T-helper 22 cell (primary cell): Measurements from ENCODE around the gene MARK1.
"Not testable (repeated sequence)": the region's sequence is repeated elsewhere in the genome, so short reads cannot be mapped to it uniquely, and the experiment has no call there.

Source experiments
- DNase-seq: peaks from one replicate; pipeline ENCODE4 v3.0.0-alpha.2; 2020; ENCODE audit warnings: low read depth

The MARK1 gene

DNA sequence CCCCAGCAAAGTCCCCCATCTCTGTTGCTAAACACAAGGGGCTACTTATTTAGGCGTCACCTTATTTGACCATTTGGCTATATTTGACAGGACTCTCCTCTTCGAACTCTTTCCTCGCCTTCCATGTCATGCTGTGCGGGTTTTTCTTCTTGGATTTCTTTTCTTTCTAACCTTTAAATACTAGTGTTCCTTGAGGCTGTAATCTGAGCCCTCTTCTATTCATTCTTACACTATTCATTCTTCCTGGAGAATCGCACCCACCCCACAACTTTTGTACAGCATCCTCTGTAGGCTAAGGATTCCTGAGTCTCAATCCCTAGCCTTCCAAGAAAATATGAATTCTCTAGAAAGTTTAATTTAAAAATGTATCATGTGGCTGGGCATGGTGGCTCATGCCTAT, 100.5 kb downstream of the MARK1 start:
- DNase-seq, result no peak

DNA sequence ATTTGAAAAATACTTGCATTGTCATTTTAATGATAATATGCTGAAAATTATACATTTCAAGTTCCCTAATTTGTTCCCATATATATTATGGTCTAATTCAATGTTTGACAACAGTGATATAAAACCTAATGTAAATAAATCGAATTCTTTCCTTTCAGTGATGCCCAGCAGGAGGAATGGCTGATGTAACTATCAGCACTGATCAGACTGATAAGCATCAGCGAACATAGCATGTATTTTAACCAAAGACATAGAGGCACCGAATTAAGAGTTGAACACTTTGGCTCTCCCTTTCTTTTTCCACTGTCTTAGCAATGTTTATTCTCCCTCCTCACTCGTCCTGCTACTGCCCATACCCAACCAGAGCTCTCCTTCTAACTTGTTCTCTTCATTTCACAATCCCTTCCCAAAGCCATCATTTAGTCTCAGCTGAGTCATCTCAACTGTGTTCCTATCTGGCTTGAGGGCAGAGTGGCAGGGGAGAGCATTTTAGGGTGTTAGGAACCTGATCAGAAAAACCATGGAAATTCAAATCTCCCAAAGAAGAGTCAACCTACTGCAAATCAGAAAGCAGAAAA, 103.4 kb downstream of the MARK1 start:
- DNase-seq, result no peak

DNA sequence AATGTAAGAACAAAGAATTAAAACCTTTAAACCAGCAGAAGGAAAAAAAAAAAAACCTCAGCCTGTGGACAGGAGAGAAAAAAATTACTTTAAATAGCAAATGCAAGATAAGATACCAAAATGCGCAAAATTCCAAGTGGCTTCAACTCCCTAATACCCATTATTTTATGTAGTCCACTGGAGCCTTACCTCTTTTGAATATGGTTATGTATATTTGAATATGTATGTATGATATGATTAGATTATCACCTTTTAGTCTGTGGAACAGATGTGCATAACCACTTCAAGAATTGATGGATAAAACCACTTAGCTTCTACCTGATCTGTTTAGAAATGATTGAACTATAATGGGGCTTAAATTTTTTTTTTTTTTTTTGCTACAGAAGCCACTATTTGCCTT, 109.8 kb downstream of the MARK1 start:
- no peak for DNase-seq

DNA sequence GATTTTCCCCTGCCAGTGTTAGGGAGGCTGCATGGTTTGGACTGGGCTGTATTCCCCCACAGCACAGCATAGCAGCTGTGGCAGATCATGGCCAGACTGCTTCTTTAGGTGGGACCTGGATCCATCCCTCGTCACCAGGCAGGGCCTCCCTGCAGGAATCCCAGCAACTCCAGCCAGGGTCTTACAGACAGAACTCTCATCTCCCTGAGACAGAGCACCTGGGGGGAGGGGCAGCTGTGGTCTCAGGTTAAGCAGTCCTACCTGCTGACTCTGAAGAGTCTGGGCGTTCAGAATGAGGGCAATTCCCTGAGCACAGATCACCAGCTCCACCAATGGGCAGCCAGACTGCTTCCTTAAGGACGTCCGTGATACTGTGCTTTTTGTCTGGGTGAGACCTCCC, 114.3 kb downstream of the MARK1 start:
- DNase-seq, result no peak

DNA sequence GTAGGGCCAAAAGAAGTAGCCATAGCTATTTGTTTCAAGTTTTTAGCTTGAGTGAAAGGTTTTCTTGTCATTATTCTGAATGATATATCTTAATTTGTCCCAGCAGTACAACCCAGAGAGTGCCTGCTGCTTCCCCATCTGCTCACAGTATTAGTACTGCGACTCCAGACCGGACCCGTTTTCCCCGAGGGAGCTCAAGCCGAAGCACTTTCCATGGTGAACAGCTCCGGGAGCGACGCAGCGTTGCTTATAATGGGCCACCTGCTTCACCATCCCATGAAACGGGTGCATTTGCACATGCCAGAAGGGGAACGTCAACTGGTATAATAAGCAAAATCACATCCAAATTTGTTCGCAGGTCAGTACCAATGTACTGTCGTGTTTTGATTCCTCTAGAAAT, 125.1 kb downstream of the MARK1 start:
- no peak for DNase-seq

DNA sequence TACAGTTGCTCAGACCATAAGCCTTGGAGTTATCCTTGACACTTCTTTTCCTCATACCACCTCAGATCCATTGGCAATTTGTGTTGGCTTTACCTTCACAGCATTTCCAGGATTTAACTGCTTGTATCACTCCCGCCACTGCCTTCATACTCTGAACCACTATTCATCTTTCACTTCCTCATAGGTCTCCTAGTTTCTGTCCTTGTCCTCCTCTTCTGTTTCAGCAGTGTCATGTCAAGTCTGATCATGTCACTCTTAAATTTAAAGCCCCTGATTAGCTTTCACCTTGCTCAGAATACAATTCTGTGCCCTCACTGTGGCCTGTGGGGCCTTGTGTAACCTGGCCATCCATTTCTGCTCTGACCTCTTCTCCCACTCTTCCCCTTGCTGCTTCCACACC, 127.6 kb downstream of the MARK1 start:
- no peak for DNase-seq

DNA sequence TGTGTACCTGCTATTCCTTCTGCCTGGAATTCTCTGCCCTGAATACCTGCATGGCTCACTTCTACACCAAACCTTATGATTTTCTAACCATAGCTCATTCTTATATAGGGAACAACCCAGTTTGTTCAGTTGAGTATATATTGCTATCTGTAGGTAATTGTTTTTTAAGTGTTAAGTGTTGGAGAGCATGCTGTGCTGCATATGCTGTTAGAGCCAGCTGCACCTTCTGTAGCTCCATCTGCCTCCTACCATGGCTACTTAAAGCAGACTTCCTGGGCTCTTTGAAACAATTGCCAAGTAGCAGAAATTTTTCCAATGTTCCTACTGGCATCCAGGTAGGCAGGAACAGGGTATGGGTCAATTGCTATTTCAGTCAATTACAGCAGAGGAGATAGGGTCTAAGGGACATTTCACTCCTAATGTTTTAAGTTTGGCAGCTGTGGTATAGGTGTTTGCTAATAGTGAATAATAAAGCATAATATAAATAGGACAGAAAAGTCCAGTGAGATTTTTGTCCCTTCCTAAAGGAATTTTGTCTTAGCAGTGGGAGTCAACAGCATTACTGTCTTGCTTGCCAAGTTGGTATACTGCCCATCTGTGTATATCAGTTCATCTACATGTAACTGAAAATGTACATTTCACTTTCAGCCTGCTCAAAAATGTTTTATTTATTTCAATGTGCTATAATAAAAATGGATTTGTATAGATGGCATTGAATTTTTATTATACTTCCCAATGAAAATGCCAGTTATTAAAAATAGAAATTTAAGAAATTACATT, 128.2 kb downstream of the MARK1 start:
- DNase-seq, result no peak

DNA sequence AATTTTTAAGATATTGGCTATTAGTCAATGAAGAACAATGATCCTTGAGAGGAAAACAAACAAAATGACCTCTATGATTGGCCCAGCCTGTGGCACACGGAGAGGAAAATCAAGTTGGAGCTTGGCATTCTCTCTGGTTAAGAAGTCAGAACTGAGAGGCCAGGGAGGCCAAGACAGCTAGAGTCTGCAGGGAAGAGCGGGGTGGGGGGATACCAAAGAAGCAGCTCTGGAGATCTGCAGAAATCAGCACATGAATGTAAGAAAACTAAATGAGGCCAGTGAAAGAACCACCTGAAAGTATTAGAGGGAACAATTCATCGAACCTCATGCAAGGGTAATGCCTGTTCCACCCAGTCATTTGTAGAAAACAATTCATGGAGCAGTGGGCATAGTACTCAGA, 138.4 kb downstream of the MARK1 start:
- no peak for DNase-seq

DNA sequence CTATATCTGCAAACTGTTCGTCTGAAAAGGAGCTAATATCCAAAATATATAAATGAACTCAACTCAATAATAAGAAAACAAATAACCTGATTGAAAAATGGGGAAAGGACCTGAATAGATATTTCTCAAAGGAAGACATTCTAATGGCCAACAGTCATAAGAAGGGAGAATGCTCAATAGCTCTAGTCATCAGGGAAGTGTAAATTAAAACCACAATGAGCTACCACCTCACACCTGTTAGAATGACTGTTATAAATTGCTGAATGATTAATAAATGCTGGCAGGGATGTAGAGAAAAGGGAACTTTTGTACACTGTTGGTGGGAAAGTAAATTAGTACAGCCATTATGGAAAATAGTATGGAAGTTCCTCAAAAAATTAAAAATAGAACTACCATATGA, 141.1 kb downstream of the MARK1 start:
- DNase-seq, result no peak

DNA sequence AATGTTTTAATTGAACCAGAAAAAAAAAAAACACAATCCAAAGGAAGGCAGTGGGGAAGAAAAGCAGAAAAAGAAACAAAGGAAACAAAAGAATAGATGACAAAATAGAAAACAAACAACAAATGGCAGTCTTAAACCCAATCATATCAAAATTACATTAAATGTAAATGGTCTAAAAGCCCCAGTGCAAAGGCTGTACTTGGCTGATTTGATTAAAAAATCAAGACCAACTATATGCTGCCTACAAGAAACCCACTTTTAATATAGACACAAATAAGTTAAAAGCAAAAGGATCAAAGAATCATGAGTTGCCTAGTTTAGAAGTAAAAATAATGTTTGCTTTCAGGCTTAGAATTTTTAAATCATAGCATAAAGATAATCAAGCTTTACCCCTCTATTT, 142.4 kb downstream of the MARK1 start:
- DNase-seq, result no peak

DNA sequence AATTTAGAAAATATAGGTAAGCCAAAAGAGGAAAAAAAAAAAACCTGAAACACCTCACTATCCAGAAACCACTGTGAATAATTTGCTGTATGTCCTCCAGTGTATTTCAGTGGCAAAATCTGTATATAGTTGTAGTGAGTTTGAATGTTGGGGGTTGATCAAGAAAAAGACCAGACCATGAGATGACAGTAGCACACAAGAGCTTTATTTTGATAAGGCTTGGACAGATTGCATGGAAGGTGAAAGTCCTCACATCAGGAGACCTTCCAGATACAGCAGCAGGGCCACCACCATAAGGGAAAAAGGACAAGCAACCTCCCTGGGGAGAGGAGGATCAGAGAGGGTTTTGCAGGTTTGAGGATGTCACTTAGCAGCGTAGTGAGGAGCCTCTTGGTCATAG, 146.0 kb downstream of the MARK1 start:
- DNase-seq, result no peak

DNA sequence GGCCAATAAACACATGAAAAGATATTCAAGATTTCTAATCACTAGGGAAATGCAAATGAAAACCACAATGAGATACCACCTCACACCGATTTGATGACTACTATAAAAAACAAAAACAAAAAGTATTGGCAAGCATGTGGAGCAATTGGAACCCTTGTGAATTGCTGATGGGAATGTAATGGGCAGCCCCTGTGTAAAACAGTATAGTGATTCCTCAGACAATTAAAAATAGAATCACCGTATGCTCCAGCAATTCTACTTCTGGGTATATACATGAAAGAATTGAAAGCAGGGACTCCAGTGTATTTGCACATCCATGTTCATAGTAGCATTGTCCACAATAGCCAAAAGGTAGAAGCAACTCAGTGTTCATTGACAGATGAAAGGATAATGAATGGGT, 149.3 kb downstream of the MARK1 start:
- no peak for DNase-seq

DNA sequence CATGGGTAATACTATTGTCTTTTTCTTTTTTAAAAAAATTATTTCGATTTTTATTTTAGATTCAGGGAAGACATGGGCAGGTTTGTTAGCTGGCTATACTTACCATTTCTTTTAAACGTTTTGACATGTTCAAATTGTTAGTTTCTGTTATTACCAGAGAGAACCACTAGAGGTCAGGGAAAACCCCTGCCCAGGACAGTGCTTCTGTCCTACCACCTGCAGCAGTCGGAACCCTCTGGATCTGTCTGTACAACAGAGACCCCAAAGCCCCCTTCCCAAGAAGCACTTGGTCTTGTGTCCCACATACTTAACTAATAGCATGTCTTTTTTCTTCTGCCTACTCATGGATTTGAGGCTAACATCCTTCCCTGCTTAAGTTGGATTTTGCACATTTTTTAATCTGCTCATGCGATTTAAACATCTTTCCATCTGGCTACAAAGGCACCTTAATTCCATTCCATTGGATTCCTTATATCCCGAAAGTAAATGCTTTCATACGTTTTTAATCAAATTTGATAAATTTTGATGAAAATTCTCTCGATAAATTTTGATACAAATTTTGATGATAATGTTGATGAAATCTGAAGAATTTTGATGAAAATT, 152.2 kb downstream of the MARK1 start:
- DNase-seq, result no peak

DNA sequence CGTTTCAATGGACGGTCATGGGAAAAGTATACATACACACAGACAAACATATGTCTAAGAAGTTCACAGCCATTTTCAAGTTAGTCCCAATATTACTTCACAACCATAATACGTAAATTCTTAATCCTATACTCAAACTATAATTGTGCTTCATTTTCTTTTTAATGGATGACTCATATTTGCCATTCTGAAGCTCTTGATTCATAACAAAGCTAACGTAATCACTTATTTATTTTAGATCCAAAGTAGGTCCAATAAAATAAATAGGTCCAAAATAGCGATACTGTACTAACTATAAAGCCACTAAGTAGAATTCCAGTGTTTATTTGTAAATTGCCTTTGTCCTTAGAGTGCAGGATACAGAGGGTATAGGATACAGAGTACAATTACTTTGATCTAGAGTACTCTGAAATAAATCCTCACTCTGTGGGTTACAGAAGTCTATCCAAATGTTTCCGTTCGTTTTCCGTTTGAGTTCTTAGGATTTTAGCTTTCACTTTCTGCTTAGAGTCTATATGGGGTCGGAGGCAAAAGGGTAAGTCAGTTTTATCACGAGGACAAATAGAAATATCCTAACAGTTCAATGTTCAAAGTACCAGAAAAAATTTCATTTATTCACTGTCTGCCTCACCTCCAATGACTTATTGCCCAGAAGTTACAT, 153.4 kb downstream of the MARK1 start:
- no peak for DNase-seq

DNA sequence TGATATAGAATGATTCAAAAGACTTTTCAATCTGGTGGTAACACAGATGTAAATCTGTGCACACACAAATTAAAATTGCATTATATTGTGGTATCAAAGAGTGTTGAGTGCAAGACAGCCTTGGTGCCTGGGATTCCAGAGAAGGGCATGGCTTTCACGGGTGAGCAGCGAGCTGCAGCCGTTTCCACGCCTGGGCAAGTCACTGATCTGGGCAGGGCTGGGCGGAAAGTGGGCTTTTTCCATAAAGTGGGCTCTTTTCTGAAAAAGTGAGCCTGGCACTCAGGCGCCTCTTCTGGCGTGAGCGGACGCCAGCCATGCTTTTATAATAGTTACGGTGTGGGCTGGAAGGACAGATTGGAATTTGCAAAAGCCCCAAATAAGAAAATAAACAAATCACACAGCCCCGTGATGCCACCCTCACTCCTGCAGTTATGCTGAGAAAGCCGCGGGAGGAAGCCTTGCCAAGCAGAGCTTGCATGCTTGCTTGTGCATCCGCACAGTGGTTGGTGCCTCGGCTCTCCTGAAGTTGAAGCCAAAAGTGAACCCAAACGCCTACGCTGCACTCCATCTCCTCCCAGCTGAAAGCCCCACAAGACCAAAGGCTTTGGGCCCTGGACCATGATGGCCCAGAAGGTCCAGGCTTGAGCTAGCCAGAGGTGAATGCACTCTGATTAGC, 155.1 kb downstream of the MARK1 start:
- no peak for DNase-seq

DNA sequence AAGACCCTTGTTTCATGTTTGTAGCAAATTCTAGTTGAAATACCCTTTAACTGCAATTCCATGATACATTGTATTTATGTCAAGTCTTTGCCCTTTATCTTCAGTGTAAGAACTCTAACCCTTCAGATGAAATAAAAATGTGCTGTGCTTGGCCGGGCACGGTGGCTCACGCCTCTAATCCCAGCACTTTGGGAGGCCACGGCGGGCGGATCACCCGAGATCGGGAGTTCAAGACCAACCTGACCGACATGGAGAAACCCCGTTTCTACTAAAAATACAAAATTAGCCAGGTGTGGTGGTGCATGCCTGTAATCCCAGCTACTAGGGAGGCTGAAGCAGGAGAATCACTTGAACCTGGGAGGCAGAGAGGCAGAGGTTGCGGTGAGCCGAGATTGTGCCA, 155.8 kb downstream of the MARK1 start:
- not testable (repeated sequence) for DNase-seq

DNA sequence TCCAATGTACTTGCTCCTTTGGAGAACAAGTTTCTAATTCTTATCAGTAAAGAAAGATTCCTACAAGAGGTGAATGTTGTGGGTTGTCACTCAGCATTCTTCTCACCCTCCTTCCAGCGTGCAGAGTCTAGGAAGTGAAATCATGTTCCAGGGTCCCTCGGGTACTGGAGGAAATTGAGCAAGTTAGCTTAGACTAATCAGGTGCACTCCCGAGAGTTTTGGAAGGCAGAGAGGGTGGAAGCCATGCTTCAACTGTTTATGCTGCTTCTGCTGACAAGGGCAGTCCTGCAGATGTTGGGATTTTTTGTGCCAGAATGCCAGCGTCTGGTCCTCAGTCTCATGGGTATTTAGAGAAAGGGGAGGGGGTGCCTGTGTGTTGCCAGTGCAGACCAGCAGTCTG, 157.0 kb downstream of the MARK1 start:
- no peak for DNase-seq

DNA sequence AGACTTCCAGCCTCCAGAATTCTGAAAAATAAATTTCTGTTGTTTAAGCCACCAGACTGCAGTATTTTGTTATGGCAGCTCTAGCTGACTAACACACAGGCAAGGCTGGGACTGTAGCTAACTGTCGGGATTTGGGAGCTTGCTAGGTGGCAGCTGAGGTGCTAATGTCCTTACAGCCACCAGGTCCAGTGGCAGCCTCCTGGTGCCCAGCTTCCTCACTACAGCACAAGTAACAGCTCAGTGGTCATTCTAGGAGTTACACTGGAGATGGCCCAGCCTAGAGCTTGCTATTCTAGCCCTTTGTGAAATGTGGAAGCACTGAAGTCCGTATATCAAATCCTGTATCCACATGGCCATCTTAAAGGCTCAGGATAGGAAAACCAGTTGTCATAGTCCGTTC, 157.9 kb downstream of the MARK1 start:
- DNase-seq, result no peak

DNA sequence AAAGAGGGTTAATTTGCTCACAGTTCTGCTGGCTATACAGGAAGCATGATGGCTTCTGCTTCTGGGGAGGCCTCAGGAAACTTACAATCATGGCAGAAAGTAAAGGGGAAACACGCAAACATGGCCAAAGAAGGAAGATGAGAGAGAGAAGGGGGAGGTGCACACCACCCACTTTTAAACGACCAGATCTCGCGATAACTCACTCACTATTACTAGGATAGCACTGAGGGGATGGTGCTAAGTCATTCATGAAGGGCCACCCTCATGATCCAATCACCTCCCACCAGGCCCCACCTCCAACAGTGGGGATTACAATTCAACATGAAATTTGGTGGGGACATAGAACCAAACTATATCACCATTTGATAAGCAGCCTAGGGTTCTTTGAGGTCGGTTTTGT, 159.9 kb downstream of the MARK1 start:
- no peak for DNase-seq

DNA sequence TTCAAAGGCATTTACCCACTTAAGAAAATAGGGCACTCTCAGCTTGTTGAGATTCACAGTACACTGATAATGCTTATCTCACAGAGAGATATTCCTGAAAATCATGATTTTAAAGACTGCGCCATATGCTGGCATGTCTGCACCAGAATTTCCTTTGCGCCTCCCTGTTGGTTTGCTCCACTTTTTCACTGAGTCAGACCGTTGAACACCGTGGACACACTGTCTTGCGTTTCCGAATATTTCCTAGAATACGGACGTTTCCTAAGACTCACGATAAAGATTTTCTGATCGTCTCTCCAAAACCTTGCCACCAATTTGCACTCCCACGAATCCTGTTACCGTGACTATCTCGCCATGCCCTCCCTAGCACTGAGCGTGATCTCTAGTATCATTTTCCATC, 161.7 kb downstream of the MARK1 start:
- DNase-seq, result no peak

DNA sequence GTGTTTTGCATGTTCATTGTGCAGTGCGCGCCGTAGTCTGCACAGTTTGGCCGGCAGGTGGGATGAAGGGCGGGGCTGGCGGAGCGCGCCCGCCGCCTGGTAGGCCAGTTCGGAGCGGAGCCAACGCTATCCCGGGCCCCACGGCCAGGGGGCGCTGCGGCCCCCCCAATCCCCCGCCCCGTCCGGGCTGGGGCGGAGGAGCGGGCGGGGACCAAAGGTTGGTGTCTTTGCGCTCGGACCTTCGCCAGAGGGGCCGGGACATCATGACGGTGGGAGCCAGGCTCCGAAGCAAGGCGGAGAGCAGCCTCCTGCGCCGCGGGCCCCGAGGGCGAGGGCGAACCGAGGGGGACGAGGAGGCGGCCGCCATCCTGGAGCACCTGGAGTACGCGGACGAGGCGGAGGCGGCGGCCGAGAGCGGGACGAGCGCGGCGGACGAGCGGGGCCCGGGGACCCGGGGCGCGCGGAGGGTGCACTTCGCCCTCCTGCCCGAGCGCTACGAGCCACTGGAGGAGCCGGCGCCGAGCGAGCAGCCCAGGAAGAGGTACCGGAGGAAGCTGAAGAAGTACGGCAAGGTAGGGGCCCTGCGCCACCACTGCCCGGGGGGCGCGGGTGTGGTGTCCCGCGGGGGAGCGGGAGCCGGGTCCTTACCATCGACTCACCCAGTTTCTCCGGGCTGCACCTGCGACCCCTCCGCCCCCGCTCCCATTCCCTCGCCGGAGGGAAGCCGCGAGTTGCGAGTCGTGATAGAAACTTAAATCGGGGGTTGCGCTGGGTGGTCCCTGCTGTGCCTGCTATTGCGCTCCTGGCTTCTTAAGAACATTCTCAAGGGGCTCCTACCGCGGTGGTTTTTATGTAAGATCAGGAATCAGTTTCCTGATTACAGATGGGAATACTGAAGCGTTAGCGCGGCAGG, 162.5 kb downstream of the MARK1 start, which contains the start of gene C1orf115:
TSS of gene C1orf115 (plus strand) at position 224 of the 913 bp plus-strand sequence. CDS start at position 264, 40 bp downstream.
- DNase-seq, result peak; percentile 40
